Hepatocyte (in vitro differentiated cells): ENCODE measurements around the gene TRMT61A. TPM values are rescaled to one million over a fixed set of nuclear protein-coding genes. Genes with fewer than 3 reads are reported as not detected.
A peak's percentile ranks its signal among the peaks of the same experiment; 100 is the strongest.

ENCODE experiments used
- DNase-seq: peaks from one replicate; pipeline ENCODE4 v3.0.0-alpha.2; 2016; ENCODE audit warnings: low spot score
- H2AFZ ChIP-seq: fragments of 200-600 bp; sonication (generic); 2 replicates; pipeline ENCODE4 v1.6.0; 2016; ENCODE audit warnings: antibody characterized with exemption, mild to moderate bottlenecking
- H3K27ac ChIP-seq: fragments of 200-600 bp; sonication (generic); 2 replicates; pipeline ENCODE4 v1.5.1; 2016; ENCODE audit warnings: mild to moderate bottlenecking
- H3K27me3 ChIP-seq: fragments of 200-600 bp; sonication (generic); 2 replicates; pipeline ENCODE4 v1.6.1; 2016
- H3K36me3 ChIP-seq: fragments of 200-600 bp; sonication (generic); replicated peaks from 2 replicates; pipeline ENCODE4 v1.5.1; 2016; ENCODE audit warnings: low read depth; ENCODE audit not compliant: insufficient read depth
- H3K4me1 ChIP-seq: fragments of 200-600 bp; sonication (generic); 2 replicates; pipeline ENCODE4 v1.5.1; 2016; ENCODE audit warnings: mild to moderate bottlenecking, moderate library complexity; ENCODE audit not compliant: insufficient read depth
- H3K4me2 ChIP-seq: fragments of 200-600 bp; sonication (generic); 2 replicates; pipeline ENCODE4 v1.6.0; 2016
- H3K4me3 ChIP-seq: fragments of 200-600 bp; sonication (generic); 2 replicates; pipeline ENCODE4 v1.5.1; 2016; ENCODE audit warnings: mild to moderate bottlenecking
- H3K79me2 ChIP-seq: fragments of 200-600 bp; sonication (generic); 2 replicates; pipeline ENCODE4 v1.6.0; 2017; ENCODE audit warnings: mild to moderate bottlenecking
- H3K9me2 ChIP-seq: fragments of 200-600 bp; sonication (generic); replicated peaks from 2 replicates; pipeline ENCODE4 v1.6.0; 2017; ENCODE audit warnings: mild to moderate bottlenecking; ENCODE audit not compliant: insufficient read depth
- H3K9me3 ChIP-seq: fragments of 200-600 bp; sonication (generic); 2 replicates; pipeline ENCODE4 v1.5.1; 2016; ENCODE audit warnings: low read depth, mild to moderate bottlenecking
- H4K20me1 ChIP-seq: fragments of 200-600 bp; sonication (generic); 2 replicates; pipeline ENCODE4 v1.6.0; 2016; ENCODE audit warnings: mild to moderate bottlenecking; ENCODE audit not compliant: insufficient read depth, poor library complexity, severe bottlenecking
- EZH2 ChIP-seq: fragments of 200-600 bp; sonication (generic); IDR thresholded peaks from 2 replicates; pipeline ENCODE4 v1.6.1; 2016; ENCODE audit warnings: antibody characterized with exemption, mild to moderate bottlenecking, borderline replicate concordance
- EZH2phosphoT487 ChIP-seq: fragments of 200-600 bp; sonication (generic); IDR thresholded peaks from one replicate; pipeline ENCODE4 v1.6.1; 2018; ENCODE audit warnings: antibody characterized with exemption, mild to moderate bottlenecking, low read depth, moderate library complexity; ENCODE audit not compliant: unreplicated experiment, severe bottlenecking
- WGBS: methylation state at CpG from one replicate; pipeline ENCODE4 v1.1.6; 2016; ENCODE audit warnings: low lambda C conversion rate; ENCODE audit errors: missing lambda C conversion rate; 5-methylcytosine and 5-hydroxymethylcytosine counted together
- polyA plus RNA-seq: library from polyadenylated mRNA; unstranded; fragments of >200 nt; fragmentation: Nextera tagmentation; extraction: Ambion mirVana; gene quantifications from 2 replicates; pipeline ENCODE4 v1.2.1, GENCODE V29; 2016
- total RNA-seq: library from RNA; depleted of rRNA; stranded (reverse); fragments of >200 nt; gene quantifications from 2 replicates; pipeline ENCODE4 v1.2.3, GENCODE V29; 2014
- TF ChIP-seq, protein P1 (sequence below): fragments of 200-600 bp; sonication (generic); IDR thresholded peaks from 2 replicates; pipeline ENCODE4 v1.5.1; 2016; ENCODE audit warnings: antibody characterized with exemption, mild to moderate bottlenecking; ENCODE audit not compliant: poor library complexity

Gene TRMT61A
- total and polyA plus RNA-seq, 2 experiments from 2014 or later = 8.9 to 13.2 TPM

GRCh38 chr14:103563844-103564505 lies 35.0 kb downstream of the TRMT61A start:
- WGBS = 81% methylated on average over 21 of the region's 21 CpGs
- Histone ChIP-seq H3K27ac (no peak overlapping the region), H3K4me3 (peak overlapping the region; percentile 100), H3K9me2 (no peaks in the 10 kb centered on the region), H4K20me1 (peaks cover 37% of the 10 kb centered on the region), H3K27me3 (no peaks in the 10 kb centered on the region), H3K79me2 (peaks cover 96% of the 10 kb centered on the region), H3K4me2 (peak overlapping the region; percentile 90), H3K4me1 (peaks cover 17% of the 10 kb centered on the region), H2AFZ (no peak overlapping the region), H3K9me3 (no peaks in the 10 kb centered on the region), H3K36me3 (no peaks in the 10 kb centered on the region)
- no peak for DNase-seq
- TF ChIP-seq EZH2 (no peak), EZH2phosphoT487 (no peak)
- TF ChIP-seq, protein P1, sequence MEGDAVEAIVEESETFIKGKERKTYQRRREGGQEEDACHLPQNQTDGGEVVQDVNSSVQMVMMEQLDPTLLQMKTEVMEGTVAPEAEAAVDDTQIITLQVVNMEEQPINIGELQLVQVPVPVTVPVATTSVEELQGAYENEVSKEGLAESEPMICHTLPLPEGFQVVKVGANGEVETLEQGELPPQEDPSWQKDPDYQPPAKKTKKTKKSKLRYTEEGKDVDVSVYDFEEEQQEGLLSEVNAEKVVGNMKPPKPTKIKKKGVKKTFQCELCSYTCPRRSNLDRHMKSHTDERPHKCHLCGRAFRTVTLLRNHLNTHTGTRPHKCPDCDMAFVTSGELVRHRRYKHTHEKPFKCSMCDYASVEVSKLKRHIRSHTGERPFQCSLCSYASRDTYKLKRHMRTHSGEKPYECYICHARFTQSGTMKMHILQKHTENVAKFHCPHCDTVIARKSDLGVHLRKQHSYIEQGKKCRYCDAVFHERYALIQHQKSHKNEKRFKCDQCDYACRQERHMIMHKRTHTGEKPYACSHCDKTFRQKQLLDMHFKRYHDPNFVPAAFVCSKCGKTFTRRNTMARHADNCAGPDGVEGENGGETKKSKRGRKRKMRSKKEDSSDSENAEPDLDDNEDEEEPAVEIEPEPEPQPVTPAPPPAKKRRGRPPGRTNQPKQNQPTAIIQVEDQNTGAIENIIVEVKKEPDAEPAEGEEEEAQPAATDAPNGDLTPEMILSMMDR = no peak

DNA sequence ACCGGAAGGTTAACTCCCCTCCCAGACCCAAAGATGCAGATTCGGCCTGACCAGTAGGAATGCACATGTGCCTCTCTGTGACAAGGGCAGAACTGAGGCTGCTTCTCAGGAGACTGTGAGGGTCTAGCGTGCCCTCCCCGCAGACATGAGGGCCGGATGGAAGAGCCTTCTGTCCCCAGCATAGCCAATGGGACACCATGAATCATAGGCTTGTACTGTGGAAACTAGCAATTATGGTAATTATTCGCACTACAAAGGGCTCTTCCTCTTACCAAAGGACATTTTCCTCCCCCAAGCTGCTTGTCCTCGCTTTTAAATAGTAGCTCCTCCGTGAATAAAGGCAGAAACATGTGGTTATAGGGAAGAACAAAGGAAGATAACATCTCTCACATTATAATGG lies 40.0 kb downstream of the TRMT61A start:
- H3K4me1 ChIP-seq = peaks cover 1% of the 10 kb centered on the region
- no peak overlapping the region for H3K4me2 ChIP-seq
- no peak overlapping the region for H3K4me3 ChIP-seq
- no peaks in the 10 kb centered on the region for H3K27me3 ChIP-seq
- H3K36me3 ChIP-seq = no peaks in the 10 kb centered on the region
- DNase-seq = no peak
- TF ChIP-seq EZH2 (no peak), EZH2phosphoT487 (no peak)
- TF ChIP-seq, protein P1 = no peak
- no peaks in the 10 kb centered on the region for H3K9me2 ChIP-seq
- peaks cover 94% of the 10 kb centered on the region for H3K79me2 ChIP-seq
- no peak overlapping the region for H2AFZ ChIP-seq
- H3K9me3 ChIP-seq = no peaks in the 10 kb centered on the region
- WGBS = 70% methylated on average over 8 of the region's 8 CpGs
- peaks cover 22% of the 10 kb centered on the region for H4K20me1 ChIP-seq
- no peak overlapping the region for H3K27ac ChIP-seq

- no peaks in the 10 kb centered on the region for H3K9me2 ChIP-seq
- no peaks in the 10 kb centered on the region for H3K27me3 ChIP-seq
- no peak for DNase-seq
- H3K27ac ChIP-seq = no peak overlapping the region
- no peaks in the 10 kb centered on the region for H3K9me3 ChIP-seq
- no peak overlapping the region for H3K4me3 ChIP-seq
- no peaks in the 10 kb centered on the region for H3K4me1 ChIP-seq
- H3K79me2 ChIP-seq = peaks cover 94% of the 10 kb centered on the region
- H3K36me3 ChIP-seq = no peaks in the 10 kb centered on the region
- H2AFZ ChIP-seq = no peak overlapping the region
- H3K4me2 ChIP-seq = no peak overlapping the region
- H4K20me1 ChIP-seq = peaks cover 22% of the 10 kb centered on the region
- 79% methylated on average over 11 of the region's 11 CpGs for WGBS
- no peak for TF ChIP-seq EZH2
- TF ChIP-seq EZH2phosphoT487 = no peak
- TF ChIP-seq, protein P1 = no peak
These were observed 40.4 kb downstream of the TRMT61A start for GRCh38 chr14:103569408-103569807.
